BLaER1 (cell line): ENCODE measurements around the gene UBAP2.

Experiments used
- H3K27ac ChIP-seq: shearing (Covaris generic); formaldehyde crosslinking; 2 replicates; pipeline ENCODE4 v1.8.1; 2022
- H3K27me3 ChIP-seq: shearing (Covaris generic); formaldehyde crosslinking; 2 replicates; pipeline ENCODE4 v1.8.1; 2022
- H3K36me3 ChIP-seq: shearing (Covaris generic); formaldehyde crosslinking; 2 replicates; pipeline ENCODE4 v1.8.1; 2022
- H3K4me1 ChIP-seq: shearing (Covaris generic); formaldehyde crosslinking; 2 replicates; pipeline ENCODE4 v1.8.1; 2022
- H3K4me2 ChIP-seq: shearing (Covaris generic); formaldehyde crosslinking; 2 replicates; pipeline ENCODE4 v1.8.1; 2022
- H3K4me3 ChIP-seq: shearing (Covaris generic); formaldehyde crosslinking; 2 replicates; pipeline ENCODE4 v1.8.1; 2022
- H3K9ac ChIP-seq: shearing (Covaris generic); formaldehyde crosslinking; 2 replicates; pipeline ENCODE4 v1.8.1; 2022
- H3K9me3 ChIP-seq: shearing (Covaris generic); formaldehyde crosslinking; 2 replicates; pipeline ENCODE4 v1.8.1; 2022
- H4K20me1 ChIP-seq: shearing (Covaris generic); formaldehyde crosslinking; 2 replicates; pipeline ENCODE4 v1.8.1; 2022
- Cebpa-rat ChIP-seq: shearing (Covaris generic); IDR thresholded peaks from 2 replicates; pipeline ENCODE4 v1.8.1; 2022

Gene UBAP2

GRCh38 chr9:33913541-33913940 lies 135.1 kb downstream of the UBAP2 start:
- Histone ChIP-seq H4K20me1 (peaks cover 97% of the 10 kb centered on the region), H3K27ac (no peak overlapping the region), H3K36me3 (peaks cover 99% of the 10 kb centered on the region), H3K27me3 (no peaks in the 10 kb centered on the region), H3K9me3 (no peaks in the 10 kb centered on the region), H3K4me3 (no peak overlapping the region), H3K4me2 (no peak overlapping the region), H3K9ac (no peak overlapping the region), H3K4me1 (peaks cover 17% of the 10 kb centered on the region)
- TF ChIP-seq Cebpa-rat = no peak

DNA sequence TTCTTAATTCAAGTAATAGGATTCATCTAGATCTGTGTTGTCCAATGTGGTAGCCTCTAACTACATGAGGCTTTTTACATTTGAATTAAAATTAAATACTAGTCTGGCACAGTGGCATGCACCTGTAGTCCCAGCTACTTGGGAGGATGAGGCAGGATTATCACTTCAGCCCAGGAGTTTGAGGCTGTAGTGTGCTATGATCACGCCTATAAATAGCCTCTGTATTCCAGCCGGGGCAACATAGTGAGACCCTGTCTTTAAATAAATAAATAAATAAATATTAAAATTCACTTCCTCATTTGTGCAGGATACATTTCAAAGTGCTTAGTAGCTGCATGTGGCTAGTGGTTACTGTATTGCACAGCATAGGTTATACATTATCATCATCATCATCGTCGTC lies 139.9 kb downstream of the UBAP2 start:
- H3K27ac ChIP-seq = no peak overlapping the region
- H3K9ac ChIP-seq = no peak overlapping the region
- H3K36me3 ChIP-seq = peaks cover 99% of the 10 kb centered on the region
- no peaks in the 10 kb centered on the region for H3K4me1 ChIP-seq
- no peak overlapping the region for H3K4me2 ChIP-seq
- no peak for TF ChIP-seq Cebpa-rat
- no peaks in the 10 kb centered on the region for H3K27me3 ChIP-seq
- peaks cover 98% of the 10 kb centered on the region for H4K20me1 ChIP-seq
- no peak overlapping the region for H3K4me3 ChIP-seq
- H3K9me3 ChIP-seq = no peaks in the 10 kb centered on the region

GRCh38 chr9:33908114-33908513 lies 140.6 kb downstream of the UBAP2 start:
- no peaks in the 10 kb centered on the region for H3K27me3 ChIP-seq
- no peaks in the 10 kb centered on the region for H3K9me3 ChIP-seq
- H3K36me3 ChIP-seq = peaks cover 99% of the 10 kb centered on the region
- no peak overlapping the region for H3K27ac ChIP-seq
- no peak overlapping the region for H3K4me2 ChIP-seq
- no peak overlapping the region for H3K4me3 ChIP-seq
- H4K20me1 ChIP-seq = peaks cover 98% of the 10 kb centered on the region
- no peak for TF ChIP-seq Cebpa-rat
- H3K4me1 ChIP-seq = no peaks in the 10 kb centered on the region
- H3K9ac ChIP-seq = no peak overlapping the region

- no peak overlapping the region for H3K4me3 ChIP-seq
- no peaks in the 10 kb centered on the region for H3K9me3 ChIP-seq
- no peak for TF ChIP-seq Cebpa-rat
- H3K27ac ChIP-seq = no peak overlapping the region
- no peaks in the 10 kb centered on the region for H3K27me3 ChIP-seq
- no peaks in the 10 kb centered on the region for H3K4me1 ChIP-seq
- peaks cover 100% of the 10 kb centered on the region for H4K20me1 ChIP-seq
- peaks cover 99% of the 10 kb centered on the region for H3K36me3 ChIP-seq
- H3K4me2 ChIP-seq = no peak overlapping the region
- no peak overlapping the region for H3K9ac ChIP-seq
Measured at GRCh38 chr9:33907347-33907746, 141.3 kb downstream of the UBAP2 start.

DNA sequence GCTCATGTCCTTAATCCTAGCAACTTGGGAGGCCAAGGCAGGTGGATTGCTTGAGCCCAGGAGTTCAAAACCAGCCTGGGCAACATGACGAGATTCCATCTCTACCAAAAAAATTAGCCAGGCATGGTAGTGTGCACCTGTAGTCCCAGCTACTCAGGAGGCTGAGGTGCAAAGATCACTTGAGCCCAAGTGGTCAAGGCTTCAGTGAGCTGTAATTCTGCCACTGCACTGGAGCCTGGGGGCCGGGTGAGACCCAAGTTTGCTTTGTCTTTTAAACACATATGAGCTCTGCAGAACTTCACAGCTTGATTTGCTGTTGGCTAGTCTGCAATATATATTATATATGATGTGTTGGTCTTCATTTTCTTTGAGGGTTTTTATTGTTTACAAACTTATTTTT lies 141.9 kb downstream of the UBAP2 start:
- Histone ChIP-seq H3K36me3 (peaks cover 99% of the 10 kb centered on the region), H3K27ac (no peak overlapping the region)
- TF ChIP-seq Cebpa-rat = no peak

DNA sequence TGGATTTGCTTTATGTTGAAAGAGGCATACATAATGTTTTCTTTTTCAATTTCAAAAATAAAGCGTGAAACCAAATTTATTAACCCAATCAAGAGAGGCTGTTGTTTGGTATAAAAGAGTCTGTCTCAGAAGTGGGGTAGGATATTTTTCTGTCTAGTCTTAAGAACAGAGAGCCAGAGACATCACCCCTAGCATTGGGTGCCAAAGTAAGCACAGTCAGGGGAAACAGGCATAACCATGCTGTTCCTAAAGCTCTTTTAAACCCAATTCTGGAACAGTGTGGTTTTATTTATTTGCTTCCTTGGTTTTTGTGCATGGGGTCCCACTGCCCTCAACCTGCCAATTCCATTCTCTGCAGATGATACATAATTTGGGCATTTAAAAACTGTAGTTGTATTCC lies 143.6 kb downstream of the UBAP2 start:
- Histone ChIP-seq H3K9me3 (no peaks in the 10 kb centered on the region), H3K27me3 (no peaks in the 10 kb centered on the region), H3K4me2 (no peak overlapping the region), H3K9ac (no peak overlapping the region), H3K36me3 (peaks cover 99% of the 10 kb centered on the region), H3K4me3 (no peak overlapping the region), H3K4me1 (no peaks in the 10 kb centered on the region), H3K27ac (no peak overlapping the region), H4K20me1 (peaks cover 100% of the 10 kb centered on the region)
- no peak for TF ChIP-seq Cebpa-rat

More for the DNA sequence above, 141.9 kb downstream of the UBAP2 start:
- Histone ChIP-seq H3K4me2 (no peak overlapping the region), H3K4me1 (no peaks in the 10 kb centered on the region), H3K9ac (no peak overlapping the region), H3K4me3 (no peak overlapping the region), H3K9me3 (no peaks in the 10 kb centered on the region), H3K27me3 (no peaks in the 10 kb centered on the region), H4K20me1 (peaks cover 100% of the 10 kb centered on the region)

DNA sequence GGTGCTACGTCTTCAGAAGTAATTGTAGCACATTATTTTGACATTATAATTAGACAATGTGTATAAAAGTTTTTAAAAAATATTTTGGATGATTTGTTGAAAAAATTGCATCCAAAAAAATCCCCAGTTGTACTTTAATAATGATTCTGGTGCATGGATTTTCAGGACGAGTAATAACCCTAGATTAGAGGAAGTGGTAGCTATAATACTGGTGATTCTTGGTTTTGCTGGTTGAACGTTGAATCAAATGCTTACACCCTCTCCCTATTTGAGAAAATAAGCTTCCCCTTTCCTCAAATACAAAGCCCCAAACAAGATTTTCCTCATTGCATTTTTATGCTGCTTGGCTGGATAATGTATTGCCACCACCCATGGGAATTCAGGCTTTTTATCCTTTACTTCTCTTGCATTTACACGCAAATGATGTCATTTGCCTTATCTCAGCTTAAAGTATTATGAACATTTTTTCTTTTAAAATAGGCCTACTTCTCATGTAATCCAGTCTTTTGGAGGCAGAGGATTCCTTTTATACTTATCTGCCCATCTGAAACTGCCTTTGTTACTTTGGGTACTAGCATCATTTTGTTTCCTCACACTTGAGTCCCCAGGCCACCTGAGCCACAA lies 145.4 kb downstream of the UBAP2 start:
- Histone ChIP-seq H3K4me3 (no peak overlapping the region), H4K20me1 (peaks cover 100% of the 10 kb centered on the region), H3K9me3 (no peaks in the 10 kb centered on the region), H3K9ac (no peak overlapping the region), H3K27ac (no peak overlapping the region), H3K4me2 (no peak overlapping the region), H3K27me3 (no peaks in the 10 kb centered on the region), H3K4me1 (no peaks in the 10 kb centered on the region), H3K36me3 (peaks cover 99% of the 10 kb centered on the region)
- TF ChIP-seq Cebpa-rat = no peak

GRCh38 chr9:33894316-33894715 lies 154.4 kb downstream of the UBAP2 start:
- H3K36me3 ChIP-seq = peaks cover 88% of the 10 kb centered on the region
- H3K9ac ChIP-seq = no peak overlapping the region
- no peak overlapping the region for H3K4me3 ChIP-seq
- no peak overlapping the region for H3K27ac ChIP-seq
- H3K27me3 ChIP-seq = no peaks in the 10 kb centered on the region
- H3K4me1 ChIP-seq = no peaks in the 10 kb centered on the region
- H4K20me1 ChIP-seq = peaks cover 100% of the 10 kb centered on the region
- no peaks in the 10 kb centered on the region for H3K9me3 ChIP-seq
- no peak overlapping the region for H3K4me2 ChIP-seq
- TF ChIP-seq Cebpa-rat = no peak

GRCh38 chr9:33893861-33894260 lies 154.8 kb downstream of the UBAP2 start:
- Histone ChIP-seq H3K27me3 (no peaks in the 10 kb centered on the region), H3K4me1 (no peaks in the 10 kb centered on the region), H4K20me1 (peaks cover 100% of the 10 kb centered on the region), H3K9me3 (no peaks in the 10 kb centered on the region), H3K4me2 (no peak overlapping the region), H3K27ac (no peak overlapping the region), H3K4me3 (no peak overlapping the region), H3K9ac (no peak overlapping the region), H3K36me3 (peaks cover 87% of the 10 kb centered on the region)
- no peak for TF ChIP-seq Cebpa-rat

DNA sequence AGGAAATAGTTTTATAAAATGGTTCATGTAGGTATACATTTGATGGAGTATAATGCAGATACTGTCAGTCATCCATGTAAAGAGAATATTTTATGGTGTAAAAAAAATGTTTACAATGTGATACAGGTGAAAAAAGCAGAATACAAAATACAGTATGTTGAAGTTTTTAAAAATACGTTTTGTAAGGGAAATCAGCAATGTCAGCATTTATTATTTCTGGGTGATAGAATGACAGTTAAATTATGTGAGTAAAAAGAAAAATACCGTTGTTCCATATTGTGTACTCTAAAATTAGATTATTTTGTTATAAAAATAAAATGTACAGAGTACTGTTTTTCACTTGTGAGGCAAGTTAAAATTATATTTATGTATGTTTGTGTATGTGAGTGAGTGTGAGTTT lies 162.7 kb downstream of the UBAP2 start:
- Histone ChIP-seq H3K4me2 (no peak overlapping the region), H3K9me3 (no peaks in the 10 kb centered on the region), H3K9ac (no peak overlapping the region), H3K27me3 (no peaks in the 10 kb centered on the region), H4K20me1 (peaks cover 100% of the 10 kb centered on the region), H3K4me3 (no peak overlapping the region), H3K27ac (no peak overlapping the region), H3K36me3 (peaks cover 56% of the 10 kb centered on the region), H3K4me1 (no peaks in the 10 kb centered on the region)
- no peak for TF ChIP-seq Cebpa-rat
